ENCODE data around the gene DYDC1.

The DYDC1 gene

DNA sequence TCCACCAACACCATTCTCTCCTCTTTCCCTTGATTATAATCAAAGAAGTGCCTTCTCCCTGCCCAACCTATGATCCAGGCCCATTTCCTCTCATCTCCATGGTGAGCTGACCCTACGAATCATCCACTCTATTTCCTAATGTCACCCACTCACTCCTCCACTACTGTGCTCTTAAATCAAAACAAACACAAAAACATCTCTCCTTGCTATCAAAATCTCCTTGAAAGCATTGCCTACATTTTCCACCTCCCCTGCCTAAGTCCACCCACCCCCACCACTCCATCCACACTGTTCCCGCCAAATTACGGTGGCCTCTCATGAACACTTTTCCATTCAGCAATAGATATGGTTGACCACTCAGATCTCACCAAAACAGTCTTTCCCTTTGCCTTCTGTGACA is 5.3 kb downstream of the DYDC1 start:
- no peak for DNase-seq (ENCODE audit: low read depth, low spot score)
- H3K4me3 ChIP-seq (ENCODE audit: low read depth, low read length), result no peak overlapping the region
- in situ Hi-C loops (cut with HindIII; ENCODE audit: low sequenced_read_pairs), result no loop called here
- TF ChIP-seq CTCF (IDR thresholded peaks at IDR 0.05; ENCODE audit: low read depth, low read length), result no peak

DNA sequence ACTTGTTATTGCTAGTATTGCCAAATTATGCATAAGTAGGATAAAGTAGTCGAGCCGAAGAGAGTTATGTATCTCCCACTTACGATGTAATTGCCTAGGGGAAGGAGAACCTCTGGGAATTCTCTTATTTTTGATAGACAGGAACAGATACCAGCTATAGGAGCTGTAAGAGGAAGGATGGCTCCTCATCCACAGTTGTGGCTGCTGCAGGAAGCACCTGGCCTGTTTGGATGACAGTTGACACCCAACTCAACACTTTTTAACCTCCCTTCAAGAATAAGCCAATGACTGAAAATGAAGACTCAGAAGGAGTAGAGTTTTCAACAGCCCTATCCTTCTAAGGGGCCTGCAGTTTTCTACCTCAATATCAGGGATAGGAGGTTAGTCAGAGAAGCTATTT is 6.3 kb downstream of the DYDC1 start:
- H3K4me3 ChIP-seq (ENCODE audit: low read depth, low read length), result no peak overlapping the region
- no peak for DNase-seq (ENCODE audit: low read depth, low spot score)
- no peak for TF ChIP-seq CTCF (IDR thresholded peaks at IDR 0.05; ENCODE audit: low read depth, low read length)
- in situ Hi-C loops (cut with HindIII; ENCODE audit: low sequenced_read_pairs), result no loop called here

GRCh38 chr10:80344912-80345311 is 11.6 kb downstream of the DYDC1 start:
- in situ Hi-C loops (cut with HindIII; ENCODE audit: low sequenced_read_pairs), result no loop called here

DNA sequence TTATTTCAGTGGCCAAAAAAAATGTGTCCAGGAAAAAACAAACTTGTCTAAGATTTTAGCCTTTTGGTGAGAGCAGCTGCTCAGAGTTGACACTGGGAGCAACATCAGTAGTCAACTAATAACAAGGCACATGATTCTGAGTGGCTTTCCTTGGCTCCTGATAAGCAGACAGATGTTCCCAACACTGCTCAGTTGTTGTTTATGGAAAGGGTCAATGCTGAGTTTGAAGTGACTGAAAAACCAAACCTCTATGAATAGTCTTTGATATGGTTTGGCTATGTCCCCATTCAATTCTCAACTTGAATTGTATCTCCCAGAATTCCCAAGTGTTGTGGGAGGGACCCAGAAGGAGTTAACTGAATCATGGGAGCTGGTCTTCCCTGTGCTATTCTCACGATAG is 12.3 kb downstream of the DYDC1 start:
- in situ Hi-C loops (cut with HindIII; ENCODE audit: low sequenced_read_pairs), result no loop called here
- no peak for TF ChIP-seq CTCF (IDR thresholded peaks at IDR 0.05; ENCODE audit: low read depth, low read length)
- no peak overlapping the region for H3K4me3 ChIP-seq (ENCODE audit: low read depth, low read length)
- DNase-seq (ENCODE audit: low read depth, low spot score), result no peak

More at GRCh38 chr10:80344912-80345311, 11.6 kb downstream of the DYDC1 start:
- TF ChIP-seq CTCF (IDR thresholded peaks at IDR 0.05; ENCODE audit: low read depth, low read length), result no peak
- H3K4me3 ChIP-seq (ENCODE audit: low read depth, low read length), result no peak overlapping the region
- no peak for DNase-seq (ENCODE audit: low read depth, low spot score)

DNA sequence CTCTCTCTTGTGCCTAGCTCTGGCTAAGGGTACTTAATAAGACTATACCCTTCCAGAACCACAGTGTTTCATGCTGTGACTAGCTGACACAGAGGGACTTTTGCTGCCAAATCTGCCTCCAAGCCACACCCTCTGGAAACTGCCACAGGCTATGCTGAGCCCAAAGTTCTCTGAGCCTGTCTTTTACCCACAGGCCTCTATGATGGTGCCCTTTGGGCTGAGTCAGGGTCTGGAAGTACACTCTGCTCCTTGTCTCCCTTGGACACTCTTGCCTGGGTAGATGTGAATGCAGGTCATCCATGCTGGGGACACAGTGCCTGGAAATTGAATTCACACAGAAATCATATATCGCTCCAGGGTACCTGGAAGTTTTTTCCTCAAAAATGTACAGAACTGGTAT is 22.6 kb downstream of the DYDC1 start:
- in situ Hi-C loops (cut with HindIII; ENCODE audit: low sequenced_read_pairs), result no loop called here
- TF ChIP-seq CTCF (IDR thresholded peaks at IDR 0.05; ENCODE audit: low read depth, low read length), result no peak
- no peak for DNase-seq (ENCODE audit: low read depth, low spot score)
- no peak overlapping the region for H3K4me3 ChIP-seq (ENCODE audit: low read depth, low read length)

- TF ChIP-seq CTCF (IDR thresholded peaks at IDR 0.05; ENCODE audit: low read depth, low read length), result no peak
- DNase-seq (ENCODE audit: low read depth, low spot score), result no peak
- no peak overlapping the region for H3K4me3 ChIP-seq (ENCODE audit: low read depth, low read length)
- in situ Hi-C loops (cut with HindIII; ENCODE audit: low sequenced_read_pairs), result no loop called here
These were observed 31.6 kb downstream of the DYDC1 start for GRCh38 chr10:80324891-80325364.

DNA sequence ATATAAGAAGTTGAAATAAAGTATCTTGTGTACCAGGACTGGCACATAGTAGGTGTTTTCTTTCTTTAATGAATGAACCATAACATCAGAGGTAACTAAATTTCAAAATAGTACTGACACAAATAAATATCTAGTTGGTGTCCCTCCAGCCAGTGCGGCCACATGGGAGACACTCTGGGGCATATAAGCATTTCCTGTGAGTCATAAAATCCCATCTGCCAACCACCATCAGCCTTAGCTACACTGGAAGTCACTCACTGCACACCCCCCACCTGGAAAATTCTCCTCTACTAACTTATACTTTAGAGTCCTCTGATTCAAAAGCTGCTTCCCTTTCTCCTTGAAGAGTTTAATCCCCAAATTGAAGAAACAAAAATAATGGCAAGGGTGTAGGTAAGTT is 32.5 kb downstream of the DYDC1 start:
- H3K4me3 ChIP-seq (ENCODE audit: low read depth, low read length), result no peak overlapping the region
- peak; percentile 14 for DNase-seq (ENCODE audit: low read depth, low spot score)
- in situ Hi-C loops (cut with HindIII; ENCODE audit: low sequenced_read_pairs), result no loop called here
- TF ChIP-seq CTCF (IDR thresholded peaks at IDR 0.05; ENCODE audit: low read depth, low read length), result no peak

All from astrocyte of the spinal cord (primary cell).